K562 (cell line): ENCODE measurements around the gene KNDC1. TPM values are rescaled to one million over a fixed set of nuclear protein-coding genes. Genes with fewer than 3 reads are reported as not detected.

Source experiments
- ATAC-seq: fragments of 200-7000 bp; cut with Tn5 transposase; 3 replicates; pipeline ENCODE4 v1.9.1; 2020; ENCODE audit warnings: moderate library complexity
- BruUV-seq: library from RNA; stranded (reverse); fragments of 400-500 nt; replicated peaks from 2 replicates; lab custom pipeline; 2021; lab: Mats Ljungman, UMichigan
- CTCF ChIA-PET: fragments of 300-600 bp; formaldehyde crosslinking; extraction: SDS; loops from one replicate; lab custom pipeline; 2021; ENCODE audit warnings: low intra/inter-chr PET ratio; lab: Yijun Ruan, JAX
- POLR2A ChIA-PET: fragments of 300-600, 350-650 bp; sonication (Branson Sonifier 250); formaldehyde crosslinking; extraction: SDS; loops from one replicate; lab custom pipeline; 2021; ENCODE audit warnings: antibody characterized with exemption, inconsistent platforms; lab: Yijun Ruan, JAX
- DNase-seq, 4 experiments: peaks; one replicate each; pipeline versions ENCODE4 v3.0.0 to v3.0.0-alpha.2; 2011 to 2018; ENCODE audit warnings: low spot score in 3 of 4, mixed read lengths in 3 of 4; ENCODE audit errors: extremely low read depth in 1 of 4
- FAIRE-seq: peaks from 2 replicates; lab custom pipeline; 2011; peaks lifted over from hg19 to GRCh38; lab: Jason Lieb, UNC
- H2AFZ ChIP-seq: 2 replicates; pipeline ENCODE4 v1.6.0; 2011; ENCODE audit warnings: low read depth, low read length, control low read depth, inconsistent platforms
- H3K27ac ChIP-seq: fragments of 200-600 bp; 3 replicates; pipeline ENCODE4 v1.8.0; 2011; ENCODE audit warnings: low read depth, mild to moderate bottlenecking, control low read depth, inconsistent platforms, low read length, moderate library complexity, mixed read lengths; ENCODE audit errors: extremely low read depth
- H3K27me3 ChIP-seq, 2 experiments: fragments of 300-600 bp in 1 of 2; 2 replicates in 1 of 2; 3 replicates in 1 of 2; pipeline versions ENCODE4 v1.6.0 to v1.8.0; 2011; ENCODE audit warnings: inconsistent platforms in 2 of 2, low read length in 2 of 2, mild to moderate bottlenecking in 1 of 2, mixed read lengths in 1 of 2, moderate library complexity in 1 of 2; ENCODE audit not compliant: control insufficient read depth in 2 of 2, insufficient read depth in 2 of 2
- H3K36me3 ChIP-seq: fragments of 300-600 bp; 3 replicates; pipeline ENCODE4 v1.8.0; 2011; ENCODE audit warnings: mild to moderate bottlenecking, low read length, inconsistent platforms; ENCODE audit not compliant: control insufficient read depth, insufficient read depth
- H3K4me1 ChIP-seq, 2 experiments: fragments of 200-600 bp in 1 of 2; replicated peaks in 1 of 2; 2 replicates in 1 of 2; 3 replicates in 1 of 2; pipeline versions ENCODE4 v1.5.1 to v1.8.0; 2011; ENCODE audit warnings: inconsistent platforms in 2 of 2, low read length in 2 of 2, mild to moderate bottlenecking in 1 of 2, mixed read lengths in 1 of 2, moderate library complexity in 1 of 2; ENCODE audit not compliant: control insufficient read depth in 2 of 2, insufficient read depth in 2 of 2
- H3K4me2 ChIP-seq: 2 replicates; pipeline ENCODE4 v1.6.1; 2011; ENCODE audit warnings: low read length, control low read depth, inconsistent platforms, mixed read lengths; ENCODE audit not compliant: insufficient read depth
- H3K4me3 ChIP-seq: fragments of 200-600 bp; sonication (generic), shearing (Covaris generic); 2 replicates; pipeline ENCODE4 v1.5.1; 2016; ENCODE audit warnings: control low read depth, inconsistent platforms
- H3K79me2 ChIP-seq: fragments of 200-600 bp; 3 replicates; pipeline ENCODE4 v1.8.0; 2011; ENCODE audit warnings: low read length, inconsistent platforms; ENCODE audit not compliant: control insufficient read depth, insufficient read depth
- H3K9ac ChIP-seq, 2 experiments: 2 replicates each; pipeline versions ENCODE4 v1.6.0 to v1.6.1; 2011; ENCODE audit warnings: low read depth in 2 of 2, low read length in 2 of 2, control low read depth in 1 of 2, inconsistent platforms in 1 of 2, mild to moderate bottlenecking in 1 of 2, mixed read lengths in 1 of 2; ENCODE audit not compliant: insufficient read depth in 1 of 2
- H3K9me1 ChIP-seq: one replicate; pipeline ENCODE4 v1.6.0; 2011; ENCODE audit warnings: inconsistent platforms, mild to moderate bottlenecking, low read length, moderate library complexity; ENCODE audit not compliant: control insufficient read depth, insufficient read depth
- H3K9me3 ChIP-seq: replicated peaks from 2 replicates; pipeline ENCODE4 v1.5.1; 2011; ENCODE audit warnings: low read depth, low read length, inconsistent platforms; ENCODE audit not compliant: control insufficient read depth, insufficient read depth
- H4K20me1 ChIP-seq: replicated peaks from 2 replicates; pipeline ENCODE4 v1.6.1; 2011; ENCODE audit warnings: low read length, inconsistent platforms, mixed read lengths; ENCODE audit not compliant: control insufficient read depth, insufficient read depth
- CREB1 ChIP-seq, 2 experiments: sonication (generic) in 1 of 2; formaldehyde crosslinking in 1 of 2; IDR thresholded peaks; 2 replicates each; pipeline versions ENCODE4 v1.6.1 to v1.8.0; 2012 to 2022; ENCODE audit warnings: inconsistent platforms in 1 of 2, mild to moderate bottlenecking in 1 of 2, missing genetic modification reagents in 1 of 2, moderate library complexity in 1 of 2
- EWSR1 ChIP-seq: fragments of 450-650 bp; IDR thresholded peaks from 2 replicates; pipeline ENCODE4 v1.6.1; 2018; ENCODE audit warnings: borderline replicate concordance, mild to moderate bottlenecking, low read depth, moderate library complexity; ENCODE audit not compliant: partially characterized antibody
- MTA1 ChIP-seq: fragments of 450-650 bp; IDR thresholded peaks from 2 replicates; pipeline ENCODE4 v1.6.1; 2017; ENCODE audit warnings: borderline replicate concordance
- NCOA1 ChIP-seq: fragments of 450-650 bp; IDR thresholded peaks from 2 replicates; pipeline ENCODE4 v1.6.1; 2016; ENCODE audit warnings: low read depth
- NFIX ChIP-seq: fragments of 250-450 bp; sonication (Bioruptor Pico); IDR thresholded peaks from 2 replicates; pipeline ENCODE4 v1.4.0; 2020; ENCODE audit warnings: low read depth, mild to moderate bottlenecking, moderate library complexity
- RUNX1 ChIP-seq: sonication (generic); IDR thresholded peaks from 2 replicates; pipeline ENCODE4 v1.6.1; 2016; ENCODE audit warnings: antibody characterized with exemption, low read depth
- TEAD1 ChIP-seq, 2 experiments: fragments of 450-650 bp in 1 of 2; sonication (generic) in 1 of 2; formaldehyde crosslinking; IDR thresholded peaks; 2 replicates each; pipeline versions ENCODE4 v1.4.0 to v1.8.0; 2020 to 2022; ENCODE audit warnings: mild to moderate bottlenecking in 2 of 2, missing genetic modification reagents in 1 of 2
- WGBS: fragments of 100-300 bp; shearing (Covaris generic); methylation state at CpG from one replicate; pipeline ENCODE4 v1.1.6; 2016; ENCODE audit warnings: low coverage, mixed read lengths; ENCODE audit not compliant: insufficient coverage; ENCODE audit errors: missing lambda C conversion rate; 5-methylcytosine and 5-hydroxymethylcytosine counted together
- in situ Hi-C: fragments of 300-500 bp; cut with MboI; formaldehyde crosslinking; loops from 4 replicates; pipeline ENCODE4 v1.15.0; 2018; ENCODE audit warnings: inconsistent platforms, mixed read lengths
- intact Hi-C: fragments of 100-400 bp; cut with micrococcal nuclease; formaldehyde crosslinking; loops from 2 replicates; pipeline ENCODE4 v1.14.2; 2022
- polyA plus RNA-seq, 8 experiments: library from polyadenylated mRNA; depleted of rRNA in 4 of 8; stranded (reverse) in 5 of 8; unstranded in 3 of 8; fragments of >200 nt; fragmentation: Nextera tagmentation in 2 of 8; fragmentation: Illumina TruSeq in 1 of 8; extraction: Ambion mirVana in 2 of 8; extraction: Trizol in 1 of 8; gene quantifications; 2 replicates each; pipeline versions ENCODE4 v1.2.1 to v1.2.3, GENCODE V29; 2011 to 2014; ENCODE audit warnings: inconsistent platforms in 1 of 8, missing spikeins in 1 of 8
- total RNA-seq, 7 experiments: library from RNA; depleted of rRNA in 6 of 7; stranded (reverse); fragments of >200 nt in 6 of 7; fragmentation: Illumina TruSeq in 2 of 7; extraction: Trizol in 2 of 7; gene quantifications; 2 replicates each; pipeline versions ENCODE4 v1.2.1 to v1.2.3, GENCODE V29; 2011 to 2021; ENCODE audit warnings: low replicate concordance in 1 of 7
- TF ChIP-seq, protein P1 (sequence below): sonication (generic); formaldehyde crosslinking; IDR thresholded peaks from 2 replicates; pipeline ENCODE4 v1.5.0; 2020; ENCODE audit warnings: missing genetic modification reagents
- TF ChIP-seq, protein P2 (sequence below): sonication (generic); formaldehyde crosslinking; IDR thresholded peaks from 2 replicates; pipeline ENCODE4 v1.8.1; 2023; ENCODE audit warnings: mild to moderate bottlenecking, missing genetic modification reagents
- TF ChIP-seq, protein P3 (sequence below): fragments of 450-650 bp; formaldehyde crosslinking; IDR thresholded peaks from 2 replicates; pipeline ENCODE4 v1.4.0; 2022; ENCODE audit warnings: mild to moderate bottlenecking, moderate library complexity

Gene KNDC1
- total and polyA plus RNA-seq, 9 of the 15 experiments (the other 6 are each of a cell fraction or from before 2014, with no cell fraction given): 0.07 to 0.26 (median 0.11) TPM; not detected in 6

DNA sequence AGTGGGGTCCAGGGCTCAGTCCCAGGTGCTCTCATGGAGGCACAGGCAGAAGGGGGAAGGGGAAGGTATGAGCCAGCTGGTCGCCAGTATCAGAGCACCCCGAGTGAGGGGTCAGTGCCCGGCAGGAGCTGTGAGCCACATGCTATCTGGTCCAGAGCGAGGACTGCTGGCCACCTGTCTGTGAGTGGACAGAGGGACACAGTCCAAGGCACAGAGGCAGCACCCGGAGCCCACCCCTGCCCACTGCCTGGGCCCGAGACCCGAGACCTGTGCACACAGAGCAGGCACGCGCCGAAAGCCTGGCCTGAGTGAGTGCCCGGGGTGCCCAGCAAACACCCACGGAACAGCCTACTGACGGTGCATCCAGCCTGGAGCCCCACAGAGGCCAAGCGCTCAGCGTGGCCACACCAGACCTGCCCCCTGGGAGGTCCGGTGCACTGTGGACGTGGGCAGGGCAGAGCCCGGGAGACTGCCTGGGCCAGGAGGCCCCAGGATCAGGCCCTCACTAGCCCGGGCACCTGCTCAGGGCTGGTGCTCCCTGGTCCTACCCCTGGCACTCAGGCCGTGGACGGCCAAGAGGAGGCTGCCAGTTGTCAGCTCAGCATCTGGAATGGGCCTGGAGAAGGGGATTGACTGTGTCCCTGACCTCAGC, 42.9 kb upstream of the KNDC1 start:
- CTCF ChIA-PET: no interaction called here

More for the DNA sequence above, 42.9 kb upstream of the KNDC1 start:
- H3K4me3 ChIP-seq: no peak overlapping the region
- no peak overlapping the region for H3K4me2 ChIP-seq
- intact Hi-C loops (no loop called here), in situ Hi-C loops (loop anchor here (25.0 kb wide), 1 partner anchor 455 kb away; no protein-coding TSS in a partner anchor)
- H3K9me3 ChIP-seq: no peaks in the 10 kb centered on the region
- no peaks in the 10 kb centered on the region for H3K36me3 ChIP-seq
- H3K9ac ChIP-seq: no peak overlapping the region
- no peaks in the 10 kb centered on the region for H3K79me2 ChIP-seq
- H3K4me1 ChIP-seq: no peaks in the 10 kb centered on the region
- no peak for DNase-seq
- H3K27ac ChIP-seq: no peak overlapping the region
- POLR2A ChIA-PET: no interaction called here
- H4K20me1 ChIP-seq: no peaks in the 10 kb centered on the region
- H2AFZ ChIP-seq: no peak overlapping the region
- peaks cover 0 to 8% of the 10 kb centered on the region in 2 experiments; a peak in 2 of 5 replicates for H3K27me3 ChIP-seq
- ATAC-seq: no peak
- no TSS peak for BruUV-seq
- TF ChIP-seq, protein P1, sequence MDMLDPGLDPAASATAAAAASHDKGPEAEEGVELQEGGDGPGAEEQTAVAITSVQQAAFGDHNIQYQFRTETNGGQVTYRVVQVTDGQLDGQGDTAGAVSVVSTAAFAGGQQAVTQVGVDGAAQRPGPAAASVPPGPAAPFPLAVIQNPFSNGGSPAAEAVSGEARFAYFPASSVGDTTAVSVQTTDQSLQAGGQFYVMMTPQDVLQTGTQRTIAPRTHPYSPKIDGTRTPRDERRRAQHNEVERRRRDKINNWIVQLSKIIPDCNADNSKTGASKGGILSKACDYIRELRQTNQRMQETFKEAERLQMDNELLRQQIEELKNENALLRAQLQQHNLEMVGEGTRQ: no peak
- TF ChIP-seq, protein P2, sequence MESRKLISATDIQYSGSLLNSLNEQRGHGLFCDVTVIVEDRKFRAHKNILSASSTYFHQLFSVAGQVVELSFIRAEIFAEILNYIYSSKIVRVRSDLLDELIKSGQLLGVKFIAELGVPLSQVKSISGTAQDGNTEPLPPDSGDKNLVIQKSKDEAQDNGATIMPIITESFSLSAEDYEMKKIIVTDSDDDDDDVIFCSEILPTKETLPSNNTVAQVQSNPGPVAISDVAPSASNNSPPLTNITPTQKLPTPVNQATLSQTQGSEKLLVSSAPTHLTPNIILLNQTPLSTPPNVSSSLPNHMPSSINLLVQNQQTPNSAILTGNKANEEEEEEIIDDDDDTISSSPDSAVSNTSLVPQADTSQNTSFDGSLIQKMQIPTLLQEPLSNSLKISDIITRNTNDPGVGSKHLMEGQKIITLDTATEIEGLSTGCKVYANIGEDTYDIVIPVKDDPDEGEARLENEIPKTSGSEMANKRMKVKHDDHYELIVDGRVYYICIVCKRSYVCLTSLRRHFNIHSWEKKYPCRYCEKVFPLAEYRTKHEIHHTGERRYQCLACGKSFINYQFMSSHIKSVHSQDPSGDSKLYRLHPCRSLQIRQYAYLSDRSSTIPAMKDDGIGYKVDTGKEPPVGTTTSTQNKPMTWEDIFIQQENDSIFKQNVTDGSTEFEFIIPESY: no peak
- no peak for TF ChIP-seq RUNX1
- no peak for TF ChIP-seq CREB1 (IDR thresholded peaks at IDR 0.05)
- no peak for TF ChIP-seq CREB1 (CRISPR knock-in tag; IDR thresholded peaks at IDR 0.05)
- TF ChIP-seq, protein P3, sequence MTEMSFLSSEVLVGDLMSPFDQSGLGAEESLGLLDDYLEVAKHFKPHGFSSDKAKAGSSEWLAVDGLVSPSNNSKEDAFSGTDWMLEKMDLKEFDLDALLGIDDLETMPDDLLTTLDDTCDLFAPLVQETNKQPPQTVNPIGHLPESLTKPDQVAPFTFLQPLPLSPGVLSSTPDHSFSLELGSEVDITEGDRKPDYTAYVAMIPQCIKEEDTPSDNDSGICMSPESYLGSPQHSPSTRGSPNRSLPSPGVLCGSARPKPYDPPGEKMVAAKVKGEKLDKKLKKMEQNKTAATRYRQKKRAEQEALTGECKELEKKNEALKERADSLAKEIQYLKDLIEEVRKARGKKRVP (CRISPR knock-in tag): no peak
- no peak for TF ChIP-seq NCOA1
- TF ChIP-seq MTA1: no peak
- no peak for TF ChIP-seq NFIX (CRISPR knock-in tag)
- TF ChIP-seq TEAD1 (CRISPR knock-in tag; IDR thresholded peaks at IDR 0.05): no peak
- no peak for TF ChIP-seq EWSR1
- WGBS: 1% methylated on average over 10 of the region's 21 CpGs
- no peak for FAIRE-seq
- H3K9me1 ChIP-seq: no peaks in the 10 kb centered on the region
